Measurements from ENCODE around the gene SYCE3. TPM values are rescaled to one million over a fixed set of nuclear protein-coding genes. Genes with fewer than 3 reads are reported as not detected.

SYCE3 gene
- total RNA-seq, 1 donor from 2014 or later = not detected

GRCh38 chr22:50507991-50508884 lies 54.5 kb downstream of the SYCE3 start, which contains the start of gene NCAPH2:
Gene NCAPH2 (plus strand): TSS chr22:50508224. CDS start chr22:50508338, 114 bp downstream.
- peaks cover 53% of the 10 kb centered on the region for H3K79me2 ChIP-seq (ENCODE audit: low read depth)
- no peaks in the 10 kb centered on the region for H3K9me3 Mint-ChIP-seq
- no peak for TF ChIP-seq CTCF (IDR thresholded peaks at IDR 0.05)
- H4K20me1 ChIP-seq (ENCODE audit: low read depth) = peaks cover 31% of the 10 kb centered on the region
- no peaks in the 10 kb centered on the region for H3K27me3 ChIP-seq
- H3K27ac Mint-ChIP-seq = peak within 1 kb of the TSS; percentile 91
- H3K36me3 ChIP-seq = no peaks in the 10 kb centered on the region
- no peaks in the 10 kb centered on the region for H3K9me3 ChIP-seq (ENCODE audit: low read depth)
- peaks cover 3% of the 10 kb centered on the region for H3K27me3 Mint-ChIP-seq (ENCODE audit: insufficient read depth, low read depth)
- peak; percentile 99 for DNase-seq (ENCODE audit: low spot score)
- H3F3A ChIP-seq (ENCODE audit: low read depth) = peaks cover 6% of the 10 kb centered on the region
- H3K4me1 ChIP-seq = peaks cover 16% of the 10 kb centered on the region
- H3K36me3 Mint-ChIP-seq = peaks cover 4% of the 10 kb centered on the region
- H3K27ac ChIP-seq = peak within 1 kb of the TSS; percentile 61
- peak within 1 kb of the TSS; percentile 75 for H3K4me3 ChIP-seq
- H3K4me2 ChIP-seq = peak within 1 kb of the TSS; percentile 98
- H3K4me3 Mint-ChIP-seq = peak within 1 kb of the TSS; percentile 97
- peaks cover 11% of the 10 kb centered on the region for H3K4me1 Mint-ChIP-seq
- peak within 1 kb of the TSS; percentile 73 for H3K9ac ChIP-seq
- peak within 1 kb of the TSS; percentile 84 for H2AFZ ChIP-seq (replicated peaks)

GRCh38 chr22:50507421-50507990 lies 55.2 kb downstream of the SYCE3 start, which contains the start of gene LMF2:
Gene LMF2 (minus strand): TSS chr22:50507702. CDS start chr22:50507675, 27 bp downstream.
- Histone ChIP-seq H3K9ac (peak within 1 kb of the TSS; percentile 73), H3K4me1 (peaks cover 16% of the 10 kb centered on the region), H3K27me3 (no peaks in the 10 kb centered on the region), H3K79me2 (ENCODE audit: low read depth) (peaks cover 46% of the 10 kb centered on the region), H2AFZ (replicated peaks) (peak within 1 kb of the TSS; percentile 84), H3K27ac (peak within 1 kb of the TSS; percentile 61), H3F3A (ENCODE audit: low read depth) (peaks cover 6% of the 10 kb centered on the region), H3K36me3 (no peaks in the 10 kb centered on the region), H3K4me2 (peak within 1 kb of the TSS; percentile 98), H3K9me3 (ENCODE audit: low read depth) (no peaks in the 10 kb centered on the region), H4K20me1 (ENCODE audit: low read depth) (peaks cover 25% of the 10 kb centered on the region), H3K4me3 (peak within 1 kb of the TSS; percentile 75)
- TF ChIP-seq EZH2 (IDR thresholded peaks at IDR 0.05) = no peak
- no peak for TF ChIP-seq EZH2phosphoT487 (IDR thresholded peaks at IDR 0.05)
- no peak for TF ChIP-seq CTCF (IDR thresholded peaks at IDR 0.05)
- Mint-ChIP-seq H3K27ac (peak within 1 kb of the TSS; percentile 91), H3K4me1 (peaks cover 11% of the 10 kb centered on the region), H3K27me3 (ENCODE audit: insufficient read depth, low read depth) (peaks cover 3% of the 10 kb centered on the region), H3K4me3 (peak within 1 kb of the TSS; percentile 97), H3K9me3 (no peaks in the 10 kb centered on the region), H3K36me3 (peaks cover 4% of the 10 kb centered on the region)
- no peak for DNase-seq (ENCODE audit: low spot score)

- TF ChIP-seq CTCF (IDR thresholded peaks at IDR 0.05) (no peak), EZH2phosphoT487 (IDR thresholded peaks at IDR 0.05) (no peak), EZH2 (IDR thresholded peaks at IDR 0.05) (no peak)
- peaks cover 6% of the 10 kb centered on the region for H3F3A ChIP-seq (ENCODE audit: low read depth)
- H3K79me2 ChIP-seq (ENCODE audit: low read depth) = peaks cover 39% of the 10 kb centered on the region
- peaks cover 16% of the 10 kb centered on the region for H3K4me1 ChIP-seq
- H3K36me3 ChIP-seq = no peaks in the 10 kb centered on the region
- peak overlapping the region; percentile 61 for H3K9ac ChIP-seq
- no peaks in the 10 kb centered on the region for H3K27me3 Mint-ChIP-seq (ENCODE audit: insufficient read depth, low read depth)
- H2AFZ ChIP-seq (replicated peaks) = peak overlapping the region; percentile 84
- no peaks in the 10 kb centered on the region for H3K9me3 ChIP-seq (ENCODE audit: low read depth)
- H3K27ac Mint-ChIP-seq = no peak overlapping the region
- H3K4me3 ChIP-seq = peak overlapping the region; percentile 72
- H3K36me3 Mint-ChIP-seq = peaks cover 2% of the 10 kb centered on the region
- peak; percentile 42 for DNase-seq (ENCODE audit: low spot score)
- H3K4me3 Mint-ChIP-seq = peak overlapping the region; percentile 97
- no peaks in the 10 kb centered on the region for H3K27me3 ChIP-seq
- H3K27ac ChIP-seq = no peak overlapping the region
- H4K20me1 ChIP-seq (ENCODE audit: low read depth) = peaks cover 25% of the 10 kb centered on the region
- peak overlapping the region; percentile 98 for H3K4me2 ChIP-seq
- no peaks in the 10 kb centered on the region for H3K9me3 Mint-ChIP-seq
- H3K4me1 Mint-ChIP-seq = peaks cover 11% of the 10 kb centered on the region
Measured at GRCh38 chr22:50506611-50507420, 55.9 kb downstream of the SYCE3 start.
